ENCODE measurements around the gene PSMA7.
"Not testable (repeated sequence)": the region's sequence is repeated elsewhere in the genome, so short reads cannot be mapped to it uniquely, and the experiment has no call there.

PSMA7 gene

DNA sequence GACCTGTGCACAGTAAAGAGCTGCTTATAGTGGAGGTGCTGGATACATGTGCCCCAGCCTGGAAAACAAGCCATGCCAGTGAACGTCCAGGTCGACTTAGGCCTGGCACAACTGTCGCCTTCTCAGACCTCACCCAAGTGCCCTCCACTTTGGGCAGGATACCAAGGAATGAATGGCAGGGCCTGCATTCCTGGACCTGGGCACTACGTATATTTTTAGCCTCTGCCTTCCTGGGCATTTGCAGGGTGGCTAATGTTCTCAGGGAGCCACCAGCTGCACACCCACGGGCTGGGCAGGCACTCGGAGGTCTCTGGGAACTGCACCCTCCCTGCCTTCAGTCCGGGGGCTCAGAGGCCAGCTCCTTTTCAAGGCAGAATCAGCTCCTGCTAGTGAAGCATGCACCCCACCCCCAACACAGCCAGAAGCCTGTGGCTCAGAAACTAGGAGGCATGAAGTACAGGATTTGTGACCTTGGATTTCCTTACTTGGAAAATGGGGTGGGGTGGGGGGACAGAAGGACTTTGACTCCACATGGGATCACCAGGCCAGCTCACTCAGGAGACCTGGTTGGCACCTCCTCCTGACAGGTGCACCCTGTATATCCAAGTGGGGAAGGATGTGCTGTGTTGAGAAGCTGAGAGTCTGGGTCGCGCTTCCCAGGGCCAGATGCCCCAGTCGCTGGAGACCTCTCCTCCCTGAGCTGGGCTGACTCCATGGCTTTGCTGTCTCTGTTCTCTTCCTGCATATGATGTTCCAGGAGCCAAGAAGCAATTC lies 23.4 kb downstream of the PSMA7 start:
- H3K9ac ChIP-seq (ENCODE audit: insufficient read length), result no peak overlapping the region
- TF ChIP-seq POLR2AphosphoS5 (IDR thresholded peaks at IDR 0.05; ENCODE audit: borderline replicate concordance, low read depth, low read length), result no peak
- no peak for TF ChIP-seq EZH2 (IDR thresholded peaks at IDR 0.05)
- no peak for TF ChIP-seq FOXP2 (optimal IDR thresholded peaks at IDR 0.05; ENCODE audit: control extremely low read depth, extremely low read length, insufficient read depth)

DNA sequence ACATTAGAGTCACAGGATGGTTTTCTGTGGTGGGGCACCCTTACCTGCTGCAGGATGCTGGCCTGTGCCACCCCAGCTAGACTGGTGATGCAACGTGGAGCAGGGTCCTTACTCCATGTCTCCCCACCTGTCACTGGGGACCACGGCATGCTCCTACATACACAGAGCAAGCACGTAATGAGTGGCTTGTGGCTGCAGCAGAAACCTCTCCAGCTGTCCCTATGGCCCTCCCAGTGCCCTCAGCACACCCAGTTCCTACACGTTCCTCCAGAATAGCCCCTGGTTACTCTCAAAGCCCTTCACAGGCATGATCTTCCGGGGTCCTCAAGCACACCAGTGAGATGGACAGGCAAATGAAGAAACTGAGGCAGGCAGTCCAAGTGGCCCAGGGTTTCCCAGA lies 24.1 kb downstream of the PSMA7 start:
- DNase-seq (ENCODE audit: low read depth, low spot score), result no peak
- Histone ChIP-seq H3K36me3 (ENCODE audit: insufficient read depth, low read length) (peaks cover 4% of the 10 kb centered on the region; the same call in 1 of the 2 replicates), H3K9me3 (ENCODE audit: low read depth, low read length) (no peaks in the 10 kb centered on the region), H3K4me3 (no peak overlapping the region), H3K27ac (no peak overlapping the region), H3K9ac (ENCODE audit: insufficient read length) (no peak overlapping the region)
- TF ChIP-seq FOXP2 (optimal IDR thresholded peaks at IDR 0.05; ENCODE audit: control extremely low read depth, extremely low read length, insufficient read depth) (no peak), EZH2 (IDR thresholded peaks at IDR 0.05) (no peak), POLR2AphosphoS5 (IDR thresholded peaks at IDR 0.05; ENCODE audit: borderline replicate concordance, low read depth, low read length) (no peak)

More for the DNA sequence above, 23.4 kb downstream of the PSMA7 start:
- Histone ChIP-seq H3K36me3 (ENCODE audit: insufficient read depth, low read length) (peaks cover 10% of the 10 kb centered on the region; the same call in 1 of the 2 replicates), H3K9me3 (ENCODE audit: low read depth, low read length) (no peaks in the 10 kb centered on the region), H3K4me3 (no peak overlapping the region), H3K27ac (no peak overlapping the region)
- DNase-seq (ENCODE audit: low read depth, low spot score), result no peak

DNA sequence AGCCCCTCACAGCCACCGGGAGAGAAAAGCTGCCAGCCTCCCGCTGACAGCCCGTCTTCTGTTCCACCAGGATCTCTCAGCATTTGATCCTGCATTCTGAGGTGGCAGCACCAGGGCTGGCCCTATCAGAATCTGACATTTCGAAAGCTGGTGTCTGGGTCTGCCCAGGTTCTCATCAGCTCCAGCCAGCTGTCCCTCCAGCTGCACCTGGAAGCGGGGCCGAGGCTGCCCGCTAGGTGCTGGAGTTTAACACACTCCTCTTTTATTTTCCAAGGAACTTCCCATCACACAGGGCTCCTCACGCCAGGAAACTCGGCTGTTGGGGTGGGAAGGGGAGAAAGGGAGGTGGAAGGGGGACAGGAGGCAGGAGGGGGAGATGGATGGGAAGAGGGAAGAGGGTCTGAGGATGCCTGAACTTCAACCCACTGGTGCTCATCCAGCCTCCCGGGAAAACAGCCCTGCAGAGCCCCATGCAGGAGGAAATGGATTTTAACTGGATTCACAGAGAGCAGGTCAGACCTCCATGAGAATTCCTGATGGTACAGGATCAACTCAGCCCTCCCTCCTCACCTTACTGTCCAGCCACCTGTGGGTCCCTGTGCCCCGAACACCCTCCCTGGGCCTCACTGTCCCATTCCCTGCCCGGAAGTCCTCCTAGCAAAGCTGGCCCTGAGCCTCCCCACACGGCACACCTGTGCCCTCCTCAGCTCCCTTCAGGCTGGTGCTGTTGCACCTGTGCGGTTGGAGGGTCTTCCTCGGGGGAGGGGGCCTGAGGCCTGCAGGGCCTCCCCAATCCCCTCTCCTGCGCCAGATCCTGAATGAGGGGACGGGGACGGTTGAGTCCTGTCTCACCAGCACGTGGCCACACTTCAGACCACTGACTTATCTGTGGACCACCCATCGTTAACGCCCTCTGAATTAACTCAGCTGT lies 24.8 kb downstream of the PSMA7 start:
- no peak for TF ChIP-seq POLR2AphosphoS5 (IDR thresholded peaks at IDR 0.05; ENCODE audit: borderline replicate concordance, low read depth, low read length)
- TF ChIP-seq FOXP2 (optimal IDR thresholded peaks at IDR 0.05; ENCODE audit: control extremely low read depth, extremely low read length, insufficient read depth), result no peak
- no peak for TF ChIP-seq EZH2 (IDR thresholded peaks at IDR 0.05)
- Histone ChIP-seq H3K9ac (ENCODE audit: insufficient read length) (no peak overlapping the region), H3K4me3 (no peak overlapping the region), H3K9me3 (ENCODE audit: low read depth, low read length) (no peaks in the 10 kb centered on the region), H3K27ac (no peak overlapping the region), H3K36me3 (ENCODE audit: insufficient read depth, low read length) (no peaks in the 10 kb centered on the region)
- no peak for DNase-seq (ENCODE audit: low read depth, low spot score)

DNA sequence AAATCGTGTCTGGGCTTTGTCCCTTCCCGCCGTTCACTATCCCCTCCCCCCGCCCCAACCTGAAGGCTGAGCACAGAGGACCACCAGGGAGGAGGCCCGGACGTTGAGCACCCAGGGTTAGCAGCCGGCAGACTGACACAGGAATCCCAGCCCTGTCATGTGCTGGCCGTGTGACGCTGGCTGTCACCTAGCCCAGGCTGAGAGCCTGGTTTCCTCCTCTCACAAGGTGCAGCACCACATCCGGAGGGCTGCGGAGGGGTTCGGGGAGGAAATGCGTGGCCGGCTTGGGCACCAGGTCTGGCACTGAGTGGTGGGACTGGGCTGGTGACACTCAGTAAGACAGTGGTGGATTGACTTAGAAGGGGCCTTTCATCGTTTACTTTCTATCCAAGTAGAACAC lies 25.5 kb downstream of the PSMA7 start:
- no peak overlapping the region for H3K9ac ChIP-seq (ENCODE audit: insufficient read length)

DNA sequence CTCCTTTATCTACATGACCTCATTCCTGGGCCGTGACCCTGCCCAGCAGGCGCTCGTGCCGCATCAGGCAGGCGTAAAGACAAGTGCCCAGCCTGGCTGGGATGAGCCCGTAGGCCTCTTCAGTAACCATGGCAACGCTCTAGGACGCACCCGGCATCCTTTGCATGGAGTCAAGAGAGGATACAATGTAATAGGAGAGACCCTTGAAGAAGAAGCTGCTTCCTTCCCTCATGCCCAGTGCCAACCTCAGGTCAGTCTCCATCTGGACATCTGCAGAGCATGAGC lies 25.9 kb downstream of the PSMA7 start:
- no peak overlapping the region for H3K4me3 ChIP-seq
- H3K9me3 ChIP-seq (ENCODE audit: low read depth, low read length), result no peaks in the 10 kb centered on the region
- TF ChIP-seq EZH2 (IDR thresholded peaks at IDR 0.05) (no peak), FOXP2 (optimal IDR thresholded peaks at IDR 0.05; ENCODE audit: control extremely low read depth, extremely low read length, insufficient read depth) (no peak), POLR2AphosphoS5 (IDR thresholded peaks at IDR 0.05; ENCODE audit: borderline replicate concordance, low read depth, low read length) (no peak)
- no peak overlapping the region for H3K27ac ChIP-seq
- no peak for DNase-seq (ENCODE audit: low read depth, low spot score)
- no peaks in the 10 kb centered on the region for H3K36me3 ChIP-seq (ENCODE audit: insufficient read depth, low read length)
- H3K9ac ChIP-seq (ENCODE audit: insufficient read length), result no peak overlapping the region

More for the DNA sequence above, 25.5 kb downstream of the PSMA7 start:
- Histone ChIP-seq H3K36me3 (ENCODE audit: insufficient read depth, low read length) (no peaks in the 10 kb centered on the region), H3K27ac (no peak overlapping the region), H3K4me3 (no peak overlapping the region), H3K9me3 (ENCODE audit: low read depth, low read length) (no peaks in the 10 kb centered on the region)
- TF ChIP-seq EZH2 (IDR thresholded peaks at IDR 0.05) (no peak), FOXP2 (optimal IDR thresholded peaks at IDR 0.05; ENCODE audit: control extremely low read depth, extremely low read length, insufficient read depth) (no peak), POLR2AphosphoS5 (IDR thresholded peaks at IDR 0.05; ENCODE audit: borderline replicate concordance, low read depth, low read length) (no peak)
- no peak for DNase-seq (ENCODE audit: low read depth, low spot score)

DNA sequence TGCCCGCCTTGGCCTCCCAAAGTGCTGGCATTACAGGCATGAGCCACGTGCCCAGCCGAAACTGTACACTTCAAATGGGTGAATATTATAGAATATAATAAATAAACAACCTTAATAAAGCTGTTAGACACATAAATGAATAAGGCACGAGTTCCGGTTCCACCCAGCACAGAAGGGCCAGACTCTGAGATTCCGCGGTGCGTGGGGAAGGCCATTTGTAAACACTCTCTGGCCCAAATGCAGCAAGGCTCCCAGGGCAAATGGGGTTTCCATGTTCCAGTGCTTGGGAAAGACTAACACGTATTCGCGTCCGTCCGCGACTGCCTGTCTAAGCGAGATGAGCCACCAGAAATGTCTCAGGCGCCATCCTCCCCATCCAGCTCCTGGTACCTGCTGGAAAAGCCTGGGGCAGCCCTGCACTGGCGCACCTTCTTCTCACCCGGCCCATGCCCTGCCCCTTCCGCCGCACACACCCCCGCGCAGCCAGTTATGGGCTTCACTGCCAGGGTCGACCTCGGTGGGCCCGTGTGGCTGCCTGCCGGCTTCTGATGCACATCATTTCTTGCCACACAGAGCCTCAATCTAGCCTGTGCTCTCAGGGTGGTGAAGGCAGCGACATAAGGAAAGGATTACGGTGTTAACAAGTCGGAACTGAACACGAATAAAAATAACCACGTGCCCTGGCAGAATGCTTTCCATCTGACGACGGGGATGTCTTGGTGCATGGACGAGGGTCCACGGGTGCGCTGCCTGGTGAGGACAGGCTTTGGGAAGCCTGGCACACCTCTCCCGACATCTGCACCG lies 26.4 kb downstream of the PSMA7 start:
- DNase-seq (ENCODE audit: low read depth, low spot score), result no peak
- Histone ChIP-seq H3K36me3 (ENCODE audit: insufficient read depth, low read length) (no peaks in the 10 kb centered on the region), H3K27ac (no peak overlapping the region), H3K4me3 (no peak overlapping the region), H3K9me3 (ENCODE audit: low read depth, low read length) (no peaks in the 10 kb centered on the region), H3K9ac (ENCODE audit: insufficient read length) (no peak overlapping the region)
- TF ChIP-seq EZH2 (IDR thresholded peaks at IDR 0.05), result no peak
- TF ChIP-seq POLR2AphosphoS5 (IDR thresholded peaks at IDR 0.05; ENCODE audit: borderline replicate concordance, low read depth, low read length), result no peak
- no peak for TF ChIP-seq FOXP2 (optimal IDR thresholded peaks at IDR 0.05; ENCODE audit: control extremely low read depth, extremely low read length, insufficient read depth)

DNA sequence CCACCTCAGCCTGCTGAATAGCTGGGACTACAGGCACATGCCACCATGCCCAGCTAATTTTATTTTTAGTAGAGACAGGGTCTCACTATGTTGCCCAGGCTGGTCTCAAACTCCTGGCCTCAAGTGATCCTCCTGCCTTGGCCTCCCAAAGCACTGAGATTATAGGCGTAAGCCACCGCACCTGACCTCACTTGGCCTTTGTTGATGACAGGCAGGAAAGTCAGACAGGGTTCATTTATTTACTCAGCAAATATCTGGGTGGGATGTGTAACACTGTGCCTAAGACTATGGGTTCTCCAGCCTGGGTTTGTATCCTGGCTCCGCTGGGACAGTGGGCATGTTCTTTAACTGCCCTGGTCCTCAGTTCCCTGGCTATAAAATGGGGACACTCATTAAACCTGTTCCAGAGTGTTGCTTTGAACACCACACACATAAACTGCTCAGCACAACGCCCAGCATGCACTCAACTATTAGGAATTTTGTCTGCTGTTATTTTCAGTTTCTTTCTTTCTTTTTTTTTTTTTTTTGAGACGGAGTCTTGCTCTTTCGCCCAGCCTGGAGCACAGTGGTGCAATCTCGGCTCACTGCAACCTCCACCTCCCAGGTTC lies 27.3 kb downstream of the PSMA7 start:
- H3K4me3 ChIP-seq; H3K9me3 ChIP-seq (ENCODE audit: low read depth, low read length): not testable (repeated sequence)

DNA sequence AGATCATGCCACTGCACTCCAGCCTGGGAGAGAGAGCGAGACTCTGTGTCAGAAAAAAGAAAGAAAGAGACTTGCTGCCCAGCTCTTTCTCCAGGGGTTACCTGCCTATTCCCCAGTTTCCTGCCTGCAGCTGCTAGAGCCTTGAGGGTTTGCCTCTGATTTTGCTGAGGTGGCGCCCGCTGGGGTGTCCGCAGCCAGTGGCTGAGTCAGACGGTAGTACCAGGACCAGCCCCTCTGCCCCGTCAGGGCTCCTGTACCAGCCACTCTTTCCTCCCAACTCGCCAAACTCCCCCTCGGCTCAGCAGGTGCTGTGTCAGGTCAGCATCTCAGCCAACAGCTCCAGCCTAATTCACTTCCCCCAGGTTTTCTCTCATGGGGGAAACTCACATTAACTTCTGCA lies 28.3 kb downstream of the PSMA7 start:
- Histone ChIP-seq H3K36me3 (ENCODE audit: insufficient read depth, low read length) (no peaks in the 10 kb centered on the region), H3K9me3 (ENCODE audit: low read depth, low read length) (no peaks in the 10 kb centered on the region), H3K9ac (ENCODE audit: insufficient read length) (no peak overlapping the region), H3K4me3 (no peak overlapping the region), H3K27ac (no peak overlapping the region)
- TF ChIP-seq FOXP2 (optimal IDR thresholded peaks at IDR 0.05; ENCODE audit: control extremely low read depth, extremely low read length, insufficient read depth) (no peak), EZH2 (IDR thresholded peaks at IDR 0.05) (no peak), POLR2AphosphoS5 (IDR thresholded peaks at IDR 0.05; ENCODE audit: borderline replicate concordance, low read depth, low read length) (no peak)
- DNase-seq (ENCODE audit: low read depth, low spot score), result no peak

More for the DNA sequence above, 27.3 kb downstream of the PSMA7 start:
- DNase-seq (ENCODE audit: low read depth, low spot score); H3K27ac ChIP-seq; H3K36me3 ChIP-seq (ENCODE audit: insufficient read depth, low read length); H3K9ac ChIP-seq (ENCODE audit: insufficient read length): not testable (repeated sequence)
